GM12874 (cell line): ENCODE data around the gene PKNOX2.

Source experiments
- CTCF ChIP-seq: IDR thresholded peaks from 2 replicates; pipeline ENCODE4 v1.5.1; 2011; ENCODE audit warnings: low read depth, mild to moderate bottlenecking, control low read depth, low read length, moderate library complexity; ENCODE audit not compliant: insufficient read depth

The PKNOX2 gene

GRCh38 chr11:125413226-125413625 is 248.7 kb downstream of the PKNOX2 start:
- TF ChIP-seq CTCF: no peak

GRCh38 chr11:125414121-125414520 is 249.6 kb downstream of the PKNOX2 start:
- no peak for TF ChIP-seq CTCF

- TF ChIP-seq CTCF: no peak
Observed at GRCh38 chr11:125416981-125417935, 252.7 kb downstream of the PKNOX2 start.

- no peak for TF ChIP-seq CTCF
Observed at GRCh38 chr11:125418396-125418795, 253.8 kb downstream of the PKNOX2 start.

GRCh38 chr11:125422681-125423080 is 258.1 kb downstream of the PKNOX2 start:
- TF ChIP-seq CTCF: no peak

- peak; percentile 53 for TF ChIP-seq CTCF
Observed at GRCh38 chr11:125423247-125423849, 258.8 kb downstream of the PKNOX2 start.

GRCh38 chr11:125425601-125426000 is 261.1 kb downstream of the PKNOX2 start:
- TF ChIP-seq CTCF: no peak
